ENCODE data around the gene CAMK1D.

GRCh38 chr10:12577610-12578009 lies 228.3 kb downstream of the CAMK1D start:
- TF ChIP-seq MAX (IDR thresholded peaks at IDR 0.05; ENCODE audit: low read depth, low read length), result no peak
- no peak for TF ChIP-seq CTCF (IDR thresholded peaks at IDR 0.05 in 2 of 3, conservative IDR thresholded peaks at IDR 0.05 in 1 of 3; ENCODE audit: control insufficient read depth in 2 of 3, extremely low read depth in 1 of 3, insufficient read depth in 1 of 3, low read depth in 3 of 3, low read length in 3 of 3)

Data from GM12878 (cell line).